AG09319 (cell line): ENCODE measurements around the gene RAI14.

ENCODE experiments used
- DNase-seq: peaks from one replicate; pipeline ENCODE4 v3.0.0-alpha.2; 2010; ENCODE audit warnings: low read depth; ENCODE audit errors: extremely low read depth
- CTCF ChIP-seq: IDR thresholded peaks from 2 replicates; pipeline ENCODE4 v1.5.1; 2011; ENCODE audit warnings: low read depth, mild to moderate bottlenecking, inconsistent platforms, low read length, moderate library complexity

RAI14 gene

GRCh38 chr5:34694012-34694411 is 37.9 kb downstream of the RAI14 start:
- TF ChIP-seq CTCF, result no peak
- DNase-seq, result no peak

- TF ChIP-seq CTCF, result no peak
- no peak for DNase-seq
These were observed 38.6 kb downstream of the RAI14 start for GRCh38 chr5:34694685-34695084.

GRCh38 chr5:34695275-34696027 is 39.3 kb downstream of the RAI14 start:
- DNase-seq, result no peak
- no peak for TF ChIP-seq CTCF

- no peak for DNase-seq
- TF ChIP-seq CTCF, result no peak
These were observed 41.4 kb downstream of the RAI14 start for GRCh38 chr5:34697308-34698108.

GRCh38 chr5:34698109-34698419 is 41.9 kb downstream of the RAI14 start:
- TF ChIP-seq CTCF, result no peak

GRCh38 chr5:34698754-34699153 is 42.6 kb downstream of the RAI14 start:
- no peak for TF ChIP-seq CTCF
- DNase-seq, result no peak

More at GRCh38 chr5:34698109-34698419, 41.9 kb downstream of the RAI14 start:
- DNase-seq, result no peak

- no peak for TF ChIP-seq CTCF
- DNase-seq, result no peak
These were observed 43.3 kb downstream of the RAI14 start for GRCh38 chr5:34699155-34700077.
